SK-N-SH treated with all-trans-retinoic acid at 6 μM for 48 hours (cell line): ENCODE results near the gene B3GNT9.

Experiments
- ARNTL ChIP-seq: fragments of 450-650 bp; formaldehyde crosslinking; IDR thresholded peaks from 2 replicates; pipeline ENCODE4 v1.5.0; 2020; ENCODE audit warnings: low read depth, mild to moderate bottlenecking, moderate library complexity, borderline replicate concordance
- ESRRG ChIP-seq: fragments of 250-450 bp; sonication (Bioruptor Pico); IDR thresholded peaks from 2 replicates; pipeline ENCODE4 v1.6.1; 2021; ENCODE audit warnings: mild to moderate bottlenecking
- GLIS3 ChIP-seq: fragments of 250-450 bp; sonication (Bioruptor Pico); IDR thresholded peaks from 2 replicates; pipeline ENCODE4 v1.5.0; 2020; ENCODE audit warnings: mild to moderate bottlenecking, moderate library complexity
- ISL1 ChIP-seq: fragments of 250-450 bp; sonication (Bioruptor Pico); IDR thresholded peaks from 2 replicates; pipeline ENCODE4 v2.1.2; 2022; ENCODE audit warnings: mild to moderate bottlenecking, moderate library complexity
- PPARA ChIP-seq: fragments of 250-450 bp; sonication (Bioruptor Pico); IDR thresholded peaks from 2 replicates; pipeline ENCODE4 v1.5.0; 2020; ENCODE audit warnings: mild to moderate bottlenecking, borderline replicate concordance
- RARB ChIP-seq: fragments of 250-450 bp; sonication (Bioruptor Pico); IDR thresholded peaks from 2 replicates; pipeline ENCODE4 v1.8.0; 2021; ENCODE audit warnings: mild to moderate bottlenecking, moderate library complexity
- TCF4 ChIP-seq: fragments of 250-450 bp; sonication (Bioruptor Pico); IDR thresholded peaks from 2 replicates; pipeline ENCODE4 v1.8.0; 2021; ENCODE audit warnings: mild to moderate bottlenecking, moderate library complexity, borderline replicate concordance
- TOX ChIP-seq: fragments of 250-450 bp; sonication (Bioruptor Pico); IDR thresholded peaks from 2 replicates; pipeline ENCODE4 v1.8.0; 2021; ENCODE audit warnings: mild to moderate bottlenecking, moderate library complexity, borderline replicate concordance
- ZFP3 ChIP-seq: fragments of 250-450 bp; sonication (Bioruptor Pico); IDR thresholded peaks from 2 replicates; pipeline ENCODE4 v1.5.0; 2020; ENCODE audit warnings: mild to moderate bottlenecking, moderate library complexity
- ZFP30 ChIP-seq: fragments of 450-650 bp; formaldehyde crosslinking; IDR thresholded peaks from 2 replicates; pipeline ENCODE4 v1.5.0; 2022; ENCODE audit warnings: mild to moderate bottlenecking, moderate library complexity
- ZNF565 ChIP-seq: fragments of 450-650 bp; formaldehyde crosslinking; conservative IDR thresholded peaks from 2 replicates; pipeline ENCODE4 v1.5.0; 2020; ENCODE audit warnings: low read depth, mild to moderate bottlenecking, moderate library complexity
- ZNF8 ChIP-seq: fragments of 450-650 bp; formaldehyde crosslinking; IDR thresholded peaks from 2 replicates; pipeline ENCODE4 v1.5.0; 2020; ENCODE audit warnings: mild to moderate bottlenecking, moderate library complexity
- TF ChIP-seq, protein P1 (sequence below): fragments of 250-450 bp; sonication (Bioruptor Pico); IDR thresholded peaks from 2 replicates; pipeline ENCODE4 v1.8.0; 2020; ENCODE audit warnings: mild to moderate bottlenecking, moderate library complexity, borderline replicate concordance
- TF ChIP-seq, protein P2 (sequence below): fragments of 250-450 bp; sonication (Bioruptor Pico); IDR thresholded peaks from 2 replicates; pipeline ENCODE4 v1.8.0; 2021; ENCODE audit warnings: low read depth, mild to moderate bottlenecking, moderate library complexity, borderline replicate concordance

DNA sequence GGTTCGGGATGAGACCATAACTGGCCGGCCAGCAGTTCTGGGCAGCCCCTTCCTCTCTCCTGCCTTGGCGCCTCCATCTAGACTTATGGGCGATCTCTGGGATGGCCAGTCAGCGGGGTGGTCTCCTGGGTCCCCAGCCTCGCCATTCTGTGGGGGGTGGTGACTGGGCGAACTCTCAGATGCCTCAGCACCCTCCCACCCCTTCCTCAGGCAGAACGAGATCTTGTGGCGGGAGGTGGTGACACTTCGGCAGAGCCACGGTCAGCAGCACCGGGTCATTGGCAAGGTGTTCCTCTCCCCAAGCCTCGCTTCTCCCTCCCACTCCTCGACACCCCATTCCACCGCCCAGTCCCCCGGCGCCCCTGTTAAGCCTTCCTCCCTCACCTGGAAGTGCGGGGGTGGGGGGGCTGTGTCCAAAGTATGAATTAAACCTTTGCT is 15.3 kb upstream of the B3GNT9 start:
- no peak for TF ChIP-seq TOX (CRISPR knock-in tag)
- TF ChIP-seq, protein P1, sequence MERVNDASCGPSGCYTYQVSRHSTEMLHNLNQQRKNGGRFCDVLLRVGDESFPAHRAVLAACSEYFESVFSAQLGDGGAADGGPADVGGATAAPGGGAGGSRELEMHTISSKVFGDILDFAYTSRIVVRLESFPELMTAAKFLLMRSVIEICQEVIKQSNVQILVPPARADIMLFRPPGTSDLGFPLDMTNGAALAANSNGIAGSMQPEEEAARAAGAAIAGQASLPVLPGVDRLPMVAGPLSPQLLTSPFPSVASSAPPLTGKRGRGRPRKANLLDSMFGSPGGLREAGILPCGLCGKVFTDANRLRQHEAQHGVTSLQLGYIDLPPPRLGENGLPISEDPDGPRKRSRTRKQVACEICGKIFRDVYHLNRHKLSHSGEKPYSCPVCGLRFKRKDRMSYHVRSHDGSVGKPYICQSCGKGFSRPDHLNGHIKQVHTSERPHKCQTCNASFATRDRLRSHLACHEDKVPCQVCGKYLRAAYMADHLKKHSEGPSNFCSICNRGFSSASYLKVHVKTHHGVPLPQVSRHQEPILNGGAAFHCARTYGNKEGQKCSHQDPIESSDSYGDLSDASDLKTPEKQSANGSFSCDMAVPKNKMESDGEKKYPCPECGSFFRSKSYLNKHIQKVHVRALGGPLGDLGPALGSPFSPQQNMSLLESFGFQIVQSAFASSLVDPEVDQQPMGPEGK: no peak
- TF ChIP-seq ZNF8 (CRISPR knock-in tag): no peak
- no peak for TF ChIP-seq RARB (CRISPR knock-in tag)
- TF ChIP-seq ISL1 (CRISPR knock-in tag): no peak
- TF ChIP-seq, protein P2, sequence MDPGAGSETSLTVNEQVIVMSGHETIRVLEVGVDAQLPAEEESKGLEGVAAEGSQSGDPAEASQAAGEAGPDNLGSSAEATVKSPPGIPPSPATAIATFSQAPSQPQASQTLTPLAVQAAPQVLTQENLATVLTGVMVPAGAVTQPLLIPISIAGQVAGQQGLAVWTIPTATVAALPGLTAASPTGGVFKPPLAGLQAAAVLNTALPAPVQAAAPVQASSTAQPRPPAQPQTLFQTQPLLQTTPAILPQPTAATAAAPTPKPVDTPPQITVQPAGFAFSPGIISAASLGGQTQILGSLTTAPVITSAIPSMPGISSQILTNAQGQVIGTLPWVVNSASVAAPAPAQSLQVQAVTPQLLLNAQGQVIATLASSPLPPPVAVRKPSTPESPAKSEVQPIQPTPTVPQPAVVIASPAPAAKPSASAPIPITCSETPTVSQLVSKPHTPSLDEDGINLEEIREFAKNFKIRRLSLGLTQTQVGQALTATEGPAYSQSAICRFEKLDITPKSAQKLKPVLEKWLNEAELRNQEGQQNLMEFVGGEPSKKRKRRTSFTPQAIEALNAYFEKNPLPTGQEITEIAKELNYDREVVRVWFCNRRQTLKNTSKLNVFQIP (CRISPR knock-in tag): no peak
- TF ChIP-seq GLIS3 (CRISPR knock-in tag): no peak
- TF ChIP-seq ZFP3 (CRISPR knock-in tag): no peak
- no peak for TF ChIP-seq ZFP30 (CRISPR knock-in tag)
- no peak for TF ChIP-seq ESRRG
- no peak for TF ChIP-seq ARNTL (CRISPR knock-in tag)
- TF ChIP-seq PPARA (CRISPR knock-in tag): no peak
- no peak for TF ChIP-seq TCF4 (CRISPR knock-in tag)
- TF ChIP-seq ZNF565 (CRISPR knock-in tag): no peak
